ELF-1 (cell line): ENCODE measurements around the gene TMA7.

Experiments
- DNase-seq: peaks from one replicate; pipeline ENCODE4 v3.0.0-alpha.2; 2016; ENCODE audit warnings: low read depth, low spot score

The TMA7 gene

GRCh38 chr3:48408823-48409281 is 31.2 kb upstream of the TMA7 start:
- no peak for DNase-seq

DNA sequence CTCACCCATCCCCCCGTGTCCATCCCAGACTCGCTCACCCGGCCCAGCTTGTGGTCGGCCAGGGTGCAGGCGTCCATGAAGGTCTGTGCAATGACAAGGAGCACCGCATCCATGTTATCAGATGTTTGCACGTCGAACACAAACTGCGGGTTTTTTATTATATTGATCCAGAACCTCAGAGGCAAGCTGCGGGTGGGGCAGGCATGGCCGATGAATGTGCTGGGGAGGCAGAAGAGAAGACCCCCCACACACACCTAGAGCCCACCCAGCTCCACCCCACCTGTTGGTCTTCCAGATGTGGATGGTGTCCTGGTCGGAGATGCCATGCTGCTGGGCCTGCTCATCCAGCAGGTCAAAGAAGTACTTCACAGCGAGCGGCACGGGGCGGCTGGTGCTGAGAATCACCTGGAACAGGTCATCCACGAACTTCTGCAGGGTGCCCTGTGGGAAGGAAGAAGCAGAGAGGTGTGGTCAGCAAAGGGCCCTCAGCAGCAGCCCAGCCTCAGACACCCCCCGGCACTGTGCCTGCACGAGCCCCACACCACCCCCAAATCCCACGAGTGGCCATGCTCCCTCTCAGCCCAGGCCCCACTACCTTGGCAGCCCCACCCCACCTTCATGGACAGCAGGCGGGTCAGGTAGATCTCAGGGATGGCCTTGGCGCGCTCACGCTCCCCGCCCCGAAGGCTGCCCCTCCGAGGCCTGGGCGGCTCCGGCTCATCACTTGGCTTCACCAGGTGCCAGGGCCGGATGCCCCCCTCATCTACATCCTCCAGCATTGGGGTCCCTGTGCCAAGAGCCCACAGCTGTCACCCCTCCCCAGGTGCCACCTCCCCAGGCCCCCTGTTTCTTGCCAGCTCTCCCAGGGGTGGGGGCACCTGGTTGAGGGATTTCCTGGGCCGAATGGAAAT is 30.5 kb upstream of the TMA7 start:
- no peak for DNase-seq

- no peak for DNase-seq
These were observed 29.6 kb upstream of the TMA7 start for GRCh38 chr3:48410205-48411040.

DNA sequence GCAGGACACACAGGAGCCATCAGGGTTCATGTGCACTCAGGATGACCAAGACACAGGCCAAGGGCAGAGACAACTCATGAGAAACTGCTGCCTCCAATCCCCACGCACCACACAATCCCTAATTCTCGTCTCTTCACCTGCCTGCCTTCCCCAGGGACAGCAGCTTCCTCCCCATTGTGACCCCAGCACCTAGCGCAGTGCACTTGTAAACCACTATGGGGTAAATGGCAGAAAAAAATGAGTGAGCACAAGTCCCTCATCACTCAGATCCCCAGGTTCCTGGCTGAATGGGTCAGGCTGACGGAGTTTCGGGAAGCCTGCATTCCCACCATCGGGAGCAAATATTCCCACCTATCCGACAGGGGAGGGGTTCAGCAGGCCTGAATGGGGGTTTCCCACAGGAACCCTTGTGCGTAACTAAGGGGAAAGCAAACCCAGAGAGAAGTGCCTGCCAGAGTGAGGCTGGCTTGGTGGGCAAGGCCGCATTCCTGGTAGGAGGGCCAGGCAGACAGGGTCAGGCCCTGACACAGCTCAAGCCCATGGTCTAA is 28.9 kb upstream of the TMA7 start:
- DNase-seq = no peak

- no peak for DNase-seq
These were observed 28.3 kb upstream of the TMA7 start for GRCh38 chr3:48411606-48412374.

DNA sequence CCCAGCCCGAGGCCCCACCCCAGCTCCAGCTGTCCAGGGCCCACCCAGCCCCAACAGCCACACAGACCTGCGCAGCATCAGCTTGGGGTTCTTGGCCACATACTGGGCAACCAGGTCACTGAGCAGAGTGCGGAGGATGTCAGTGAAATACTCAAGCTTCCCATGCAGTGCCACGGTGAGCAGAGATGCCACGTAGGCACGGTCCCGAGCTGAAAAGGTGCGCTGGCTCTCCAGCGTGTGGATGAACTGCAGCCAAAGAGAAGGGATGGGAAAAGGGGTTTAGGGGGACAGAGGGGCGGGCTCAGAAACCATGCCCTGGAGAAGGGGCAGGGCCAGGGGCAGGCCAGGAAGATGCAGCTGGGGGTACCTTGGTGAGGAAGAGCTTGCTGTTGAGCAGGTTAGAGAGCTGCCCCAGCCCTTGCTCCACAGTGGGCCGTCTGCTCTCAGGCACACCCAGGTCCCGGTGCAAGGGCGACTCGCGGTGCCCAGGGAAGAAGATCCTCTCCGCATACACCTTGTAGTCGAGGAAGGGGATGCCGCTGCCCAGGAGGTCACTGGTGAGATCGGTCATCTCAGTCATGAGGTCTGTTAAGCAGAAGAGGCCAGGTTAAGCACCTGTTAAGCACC is 27.6 kb upstream of the TMA7 start:
- no peak for DNase-seq

DNA sequence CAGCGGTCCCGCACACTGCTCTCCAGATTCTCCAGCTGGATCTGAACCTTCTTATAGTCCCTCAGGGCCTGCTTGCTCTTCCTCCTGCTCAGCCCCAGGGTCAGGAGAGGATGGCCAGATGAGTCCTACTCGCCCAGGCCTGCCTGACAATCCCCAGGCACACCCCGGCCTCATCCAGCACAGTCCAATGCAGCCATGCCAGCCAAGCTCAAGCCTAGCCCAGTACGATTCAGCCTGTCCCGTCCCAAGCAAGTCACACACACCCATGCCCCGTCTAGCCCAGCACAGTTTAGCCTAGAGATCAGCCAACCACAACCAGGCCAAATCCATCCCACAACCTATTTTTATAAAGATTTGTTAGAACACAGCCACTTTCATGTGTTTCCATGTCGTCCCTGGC is 27.0 kb upstream of the TMA7 start:
- DNase-seq = no peak

- no peak for DNase-seq
These were observed 26.4 kb upstream of the TMA7 start for GRCh38 chr3:48413611-48414010.

DNA sequence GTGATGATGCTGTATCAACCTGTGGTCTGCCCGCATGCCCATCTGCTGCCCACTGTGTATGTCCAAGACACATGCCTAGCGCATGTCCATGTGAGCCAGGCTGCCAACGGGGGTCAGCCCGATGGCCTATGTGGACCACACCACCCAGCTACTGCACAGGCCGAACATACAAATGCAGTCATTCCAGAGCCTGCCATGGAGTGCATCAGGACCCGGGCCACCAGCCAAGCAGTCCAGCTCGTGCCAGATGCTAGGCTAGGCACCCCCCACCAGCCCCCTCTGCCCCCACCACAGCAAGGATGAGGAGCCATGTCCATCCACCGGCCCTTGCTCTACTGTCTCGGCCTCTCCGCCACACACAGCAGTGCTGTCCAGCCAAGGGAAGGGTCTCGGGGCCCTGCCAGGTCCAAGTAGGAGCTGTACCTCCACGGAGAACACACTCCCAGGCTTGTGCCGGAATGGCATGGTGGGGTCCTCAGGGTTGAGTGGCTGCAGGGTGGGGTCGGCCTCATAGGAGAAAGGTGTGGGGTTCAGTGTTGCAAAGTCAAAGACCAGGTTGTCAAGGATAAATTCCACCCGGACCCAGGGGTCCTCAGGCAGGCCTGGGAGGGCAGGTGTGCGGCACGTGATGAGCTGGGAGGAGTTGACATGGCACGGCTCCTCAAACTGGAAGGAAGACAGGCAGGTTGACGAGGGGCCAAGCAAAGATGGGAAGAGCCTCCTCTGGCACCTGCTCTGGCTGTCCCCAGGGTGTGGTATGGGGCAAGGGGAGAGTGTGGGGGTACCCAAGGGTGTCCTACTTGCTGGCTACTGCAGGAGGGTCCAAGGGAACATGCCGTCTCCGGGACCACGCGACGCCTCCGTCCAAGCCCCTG is 25.4 kb upstream of the TMA7 start:
- DNase-seq = no peak

DNA sequence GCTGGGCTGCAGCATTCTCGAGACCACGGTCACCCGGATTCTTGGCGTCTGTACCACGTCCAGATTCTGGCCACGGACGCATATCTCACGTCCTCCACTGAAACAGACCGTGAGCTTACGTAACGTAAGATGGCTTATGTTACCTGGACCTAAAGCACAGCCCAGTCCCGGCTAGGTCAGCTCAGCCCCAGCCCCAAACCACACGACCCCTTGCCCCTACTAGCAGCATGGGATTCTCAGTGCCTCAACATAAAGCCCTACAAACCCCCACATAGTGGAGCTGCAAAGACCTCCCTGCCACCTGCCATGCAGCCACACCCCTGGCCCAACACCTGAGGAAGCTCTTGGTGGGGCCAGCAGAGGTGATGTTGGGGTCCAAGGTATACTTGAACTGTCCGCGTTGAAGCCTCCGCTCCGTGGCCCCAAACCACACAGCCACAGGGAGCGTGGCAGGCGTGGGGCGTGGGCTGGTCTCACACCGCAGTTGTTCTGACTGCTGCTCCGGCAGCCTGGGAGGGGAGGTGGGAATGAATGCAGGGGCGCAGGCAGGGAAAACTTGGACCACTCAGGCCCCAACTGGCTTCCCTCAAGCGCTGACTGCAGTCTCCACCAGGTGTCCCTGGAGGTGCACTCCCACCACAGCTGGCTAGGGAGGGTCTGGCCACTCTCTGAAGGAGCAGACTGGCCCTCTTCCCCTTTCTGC is 24.7 kb upstream of the TMA7 start:
- no peak for DNase-seq

GRCh38 chr3:48416091-48416505 is 24.0 kb upstream of the TMA7 start:
- DNase-seq = no peak

DNA sequence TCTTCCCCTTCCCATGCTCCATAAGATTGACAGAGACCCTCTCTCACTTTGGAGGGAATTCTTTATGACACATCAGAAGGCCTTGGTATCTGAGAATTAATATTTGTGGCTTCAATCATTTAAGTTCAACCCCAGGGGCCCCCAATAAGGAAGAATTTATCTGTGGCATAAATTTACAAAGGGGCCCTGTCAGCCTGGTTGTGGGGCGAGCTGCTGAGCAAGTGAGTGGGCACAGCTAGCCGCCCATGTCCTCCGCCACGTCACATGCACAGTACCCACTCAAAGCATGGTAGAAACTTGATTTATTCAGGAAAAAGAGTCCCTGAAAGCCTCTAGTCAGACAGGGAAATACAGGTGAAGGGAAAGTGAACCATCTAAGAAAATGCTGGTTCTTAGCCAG is 23.5 kb upstream of the TMA7 start:
- no peak for DNase-seq

DNA sequence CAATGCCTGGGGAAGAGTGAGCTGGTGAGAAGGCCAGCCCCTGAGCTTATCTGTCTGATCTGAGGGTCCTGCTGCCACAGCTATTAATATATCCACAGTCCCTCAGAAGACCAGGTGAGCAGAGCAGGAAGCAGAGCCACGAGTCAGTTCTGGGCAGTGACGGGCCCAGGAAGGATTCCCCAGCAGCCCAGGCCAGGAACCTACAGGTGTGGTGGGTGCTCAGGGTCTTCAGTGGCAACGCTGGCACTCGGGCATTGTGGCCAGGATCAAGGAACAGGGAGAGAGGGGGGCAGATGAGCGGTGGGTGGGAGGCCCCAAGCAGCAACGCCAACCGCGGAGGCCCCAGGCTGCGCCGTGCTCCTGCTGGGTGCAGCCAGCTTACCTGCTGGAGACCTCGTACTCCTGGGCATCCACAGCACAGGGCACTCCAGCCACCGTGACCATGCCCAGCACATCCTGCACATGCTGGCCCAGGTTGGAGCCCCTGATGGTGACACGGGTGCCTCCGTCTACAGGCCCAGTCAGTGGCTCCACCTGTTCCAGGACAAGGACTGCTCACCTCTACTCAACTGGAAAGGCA is 22.4 kb upstream of the TMA7 start:
- no peak for DNase-seq

DNA sequence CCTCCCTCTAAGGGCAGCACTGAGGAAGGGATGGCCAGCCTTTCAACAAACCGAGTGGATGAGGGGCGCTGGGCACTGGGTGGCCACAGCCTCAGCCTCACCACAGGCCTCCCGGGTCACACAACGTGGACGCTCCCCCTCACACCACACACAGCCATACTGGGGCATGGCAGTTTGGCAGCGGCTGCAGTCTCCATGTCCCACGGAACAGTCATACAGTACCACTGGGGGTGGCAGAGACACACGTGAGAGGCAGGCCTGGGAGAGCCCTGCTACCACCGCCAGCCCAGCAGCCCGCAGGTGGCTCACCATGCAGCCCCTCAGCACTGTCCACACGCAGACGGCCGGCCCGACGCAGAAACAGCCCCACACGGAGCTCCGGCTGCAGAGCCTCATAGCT is 21.9 kb upstream of the TMA7 start:
- DNase-seq = no peak

GRCh38 chr3:48418651-48419050 is 21.4 kb upstream of the TMA7 start:
- no peak for DNase-seq

DNA sequence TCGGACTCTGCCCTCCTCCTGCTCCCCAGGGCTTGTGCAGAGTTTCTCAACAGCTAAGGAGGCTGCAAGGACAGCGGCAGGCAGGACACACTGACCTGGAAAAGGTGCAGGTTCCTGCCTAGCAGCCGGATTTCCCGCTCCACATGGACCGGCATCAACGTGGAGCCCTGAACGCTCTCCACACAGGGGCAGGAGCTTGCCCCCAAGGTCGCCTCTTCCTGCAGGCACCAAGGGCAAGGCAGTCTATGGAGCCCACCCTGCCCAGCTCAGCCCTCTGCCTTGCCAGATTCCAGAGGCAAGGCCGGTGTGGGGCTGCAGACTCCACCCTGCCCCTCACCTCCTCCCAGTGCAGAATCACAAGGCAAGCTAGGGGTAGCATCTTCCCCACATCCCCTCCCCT is 20.9 kb upstream of the TMA7 start:
- DNase-seq = no peak

GRCh38 chr3:48419597-48419996 is 20.5 kb upstream of the TMA7 start:
- no peak for DNase-seq

- DNase-seq = no peak
These were observed 19.5 kb upstream of the TMA7 start for GRCh38 chr3:48420561-48420960.

- DNase-seq = no peak
These were observed 17.8 kb upstream of the TMA7 start for GRCh38 chr3:48422272-48422671.
